Choroid plexus epithelial cell (primary cell): ENCODE data around the gene FSTL4.

Experiments
- DNase-seq: peaks from one replicate; pipeline ENCODE4 v3.0.0-alpha.2; 2010; ENCODE audit warnings: low read depth
- H3K4me3 ChIP-seq: 2 replicates; pipeline ENCODE4 v1.5.1; 2011; ENCODE audit warnings: low read depth, mild to moderate bottlenecking, control low read depth, low read length, moderate library complexity
- CTCF ChIP-seq: conservative IDR thresholded peaks from 2 replicates; pipeline ENCODE4 v1.5.1; 2011; ENCODE audit warnings: low read depth, mild to moderate bottlenecking, control low read depth, inconsistent platforms, low read length, moderate library complexity

FSTL4 gene

GRCh38 chr5:133415506-133415905 is 196.8 kb downstream of the FSTL4 start:
- no peak for DNase-seq
- H3K4me3 ChIP-seq: no peak overlapping the region
- TF ChIP-seq CTCF: no peak

GRCh38 chr5:133412661-133413060 is 199.7 kb downstream of the FSTL4 start:
- TF ChIP-seq CTCF: no peak
- DNase-seq: no peak
- no peak overlapping the region for H3K4me3 ChIP-seq

GRCh38 chr5:133410335-133410828 is 202.0 kb downstream of the FSTL4 start:
- H3K4me3 ChIP-seq: no peak overlapping the region
- DNase-seq: no peak
- TF ChIP-seq CTCF: no peak

- TF ChIP-seq CTCF: no peak
- no peak overlapping the region for H3K4me3 ChIP-seq
- DNase-seq: no peak
Observed at GRCh38 chr5:133409210-133409674, 203.1 kb downstream of the FSTL4 start.

GRCh38 chr5:133408322-133408721 is 204.0 kb downstream of the FSTL4 start:
- H3K4me3 ChIP-seq: no peak overlapping the region
- TF ChIP-seq CTCF: no peak
- no peak for DNase-seq

GRCh38 chr5:133406977-133407632 is 205.2 kb downstream of the FSTL4 start:
- no peak for TF ChIP-seq CTCF
- DNase-seq: no peak
- H3K4me3 ChIP-seq: no peak overlapping the region
